Sigmoid colon (tissue), 7 donors: ENCODE measurements around the gene PCYT1A. TPM values are rescaled to one million over a fixed set of nuclear protein-coding genes. Genes with fewer than 3 reads are reported as not detected.
"Not testable (repeated sequence)": the region's sequence is repeated elsewhere in the genome, so short reads cannot be mapped to it uniquely, and the experiment has no call there.

Source experiments
- DNase-seq: peaks from one replicate; pipeline ENCODE4 v3.0.0-alpha.2; 2019
- H3K27ac ChIP-seq, 4 donors: fragments of 200-600 bp; sonication (generic); one replicate each; pipeline ENCODE4 v1.5.1; 2016 to 2019; ENCODE audit warnings: mild to moderate bottlenecking in 1 of 4
- H3K27me3 ChIP-seq, 3 donors: fragments of 200-600 bp; sonication (generic); one replicate each; pipeline ENCODE4 v1.5.1; 2019; ENCODE audit warnings: mild to moderate bottlenecking in 1 of 3
- H3K36me3 ChIP-seq, 4 donors: fragments of 200-600 bp; sonication (generic); one replicate each; pipeline ENCODE4 v1.5.1; 2016 to 2019
- H3K4me1 ChIP-seq, 4 donors: fragments of 200-600 bp; sonication (generic); one replicate each; pipeline ENCODE4 v1.5.1; 2017 to 2019
- H3K4me3 ChIP-seq, 4 donors: fragments of 200-600 bp; sonication (generic); one replicate each; pipeline ENCODE4 v1.5.1; 2017 to 2019; ENCODE audit warnings: mild to moderate bottlenecking in 2 of 4, moderate library complexity in 1 of 4
- H3K9me3 ChIP-seq, 4 donors: fragments of 200-600 bp in 3 of 4; sonication (generic) in 3 of 4; one replicate each; pipeline versions ENCODE4 v1.5.1 to v1.6.1; 2013 to 2019
- CTCF ChIP-seq, 4 experiments: fragments of 450-650 bp in 3 of 4; fragments of 200-600 bp in 1 of 4; IDR thresholded peaks; one replicate each; pipeline ENCODE4 v1.5.1; 2016 to 2019; ENCODE audit warnings: antibody characterized with exemption in 4 of 4, mild to moderate bottlenecking in 3 of 4, moderate library complexity in 2 of 4
- EP300 ChIP-seq, 4 donors: sonication (generic); formaldehyde crosslinking; IDR thresholded peaks; one replicate each; pipeline ENCODE4 v1.6.1; 2017; ENCODE audit warnings: antibody characterized with exemption in 4 of 4
- POLR2A ChIP-seq, 2 donors: fragments of 450-650 bp; IDR thresholded peaks; one replicate each; pipeline ENCODE4 v1.6.1; 2016; ENCODE audit warnings: antibody characterized with exemption in 2 of 2, mild to moderate bottlenecking in 2 of 2, moderate library complexity in 2 of 2
- POLR2AphosphoS5 ChIP-seq, 4 donors: sonication (generic); formaldehyde crosslinking; IDR thresholded peaks; one replicate each; pipeline ENCODE4 v1.6.1; 2017; ENCODE audit warnings: antibody characterized with exemption in 4 of 4
- WGBS, 2 donors: extraction: QIAGEN DNeasy Blood & Tissue Kit; methylation state at CpG; one replicate each; pipeline ENCODE4 v1.1.7; 2013; 5-methylcytosine and 5-hydroxymethylcytosine counted together
- intact Hi-C: fragments of 100-400 bp; cut with DNase I; formaldehyde crosslinking; loops from one replicate; pipeline ENCODE4 v1.15.1; 2023
- polyA plus RNA-seq, 3 donors: library from polyadenylated mRNA; stranded (reverse); fragments of 200-250 nt; gene quantifications; one replicate each; pipeline ENCODE4 v1.2.3, GENCODE V29; 2013
- total RNA-seq, 4 donors: library from RNA; depleted of rRNA; stranded (reverse); fragments of >200 nt; gene quantifications; one replicate each; pipeline ENCODE4 v1.1.0, GENCODE V29; 2016
- donor health status: healthy with polysubstance abuse.
- donor health status: Bipolar disorder and iron deficiency.
- donor health status: healthy.

Gene PCYT1A
- total and polyA plus RNA-seq, 7 donors = 25.8 to 88.6 (median 61.4) TPM

DNA sequence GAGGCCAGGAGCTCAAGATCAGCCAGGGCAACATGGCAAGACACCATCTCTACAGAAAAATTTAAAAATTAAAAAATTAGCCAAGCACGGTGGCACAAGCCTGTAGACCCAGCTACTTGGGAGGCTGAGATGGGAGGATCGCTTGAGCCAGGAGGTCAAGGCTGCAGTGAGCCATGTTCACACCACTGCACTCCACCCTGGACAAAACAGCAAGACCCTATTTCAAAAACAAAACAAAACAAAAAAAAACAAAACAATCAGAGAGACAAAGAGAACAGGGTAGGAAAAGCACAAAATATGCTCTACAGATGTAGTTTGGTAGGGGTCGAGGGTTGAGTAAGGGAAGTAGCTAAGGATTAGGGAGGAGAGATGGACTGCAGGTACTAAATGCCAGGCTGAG lies 27.1 kb upstream of the PCYT1A start:
- Histone ChIP-seq H3K4me3 (no peak overlapping the region), H3K36me3 (peaks cover 0 to 5% (median 0%) of the 10 kb centered on the region in 4 donors), H3K9me3 (no peaks in the 10 kb centered on the region), H3K4me1 (no peaks in the 10 kb centered on the region), H3K27me3 (no peaks in the 10 kb centered on the region), H3K27ac (no peak overlapping the region)
- no peak for TF ChIP-seq EP300 (IDR thresholded peaks at IDR 0.05)
- no peak for TF ChIP-seq CTCF (IDR thresholded peaks at IDR 0.05)
- 94% methylated on average over 3 of the region's 3 CpGs for WGBS, 2 donors
- no peak for DNase-seq
- intact Hi-C loops = loop anchor here (2.0 kb wide), 1 partner anchor 26 kb away; no protein-coding TSS in a partner anchor

DNA sequence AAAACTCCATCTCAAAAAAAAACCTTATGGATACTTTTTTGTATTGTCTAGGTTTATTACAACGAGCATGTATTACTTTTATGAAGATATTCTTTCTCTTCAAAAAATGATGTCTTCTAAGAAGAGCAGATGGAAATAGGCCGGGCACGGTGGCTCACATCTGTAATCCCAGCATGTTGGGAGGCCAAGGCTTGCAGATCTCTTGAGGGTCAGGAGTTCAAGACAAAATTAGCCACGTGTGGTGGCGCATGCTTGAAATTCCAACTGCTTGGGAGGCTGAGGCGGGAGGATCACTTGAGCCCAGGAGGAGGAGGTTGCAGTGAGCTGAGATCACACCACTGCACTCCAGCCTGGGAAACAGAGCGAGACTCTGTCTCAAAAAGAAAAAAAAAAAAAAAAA lies 26.6 kb upstream of the PCYT1A start:
- intact Hi-C loops = loop anchor here (2.0 kb wide), 1 partner anchor 25 kb away; no protein-coding TSS in a partner anchor

GRCh38 chr3:196302960-196303359 lies 15.4 kb upstream of the PCYT1A start:
- H3K4me1 ChIP-seq, intact Hi-C loops, DNase-seq, H3K27ac ChIP-seq, H3K27me3 ChIP-seq, H3K4me3 ChIP-seq, H3K9me3 ChIP-seq: not testable (repeated sequence)
- H3K36me3 ChIP-seq = peaks cover 0 to 11% (median 0%) of the 10 kb centered on the region in 4 donors
- WGBS, 2 donors = 86 to 92% methylated on average over 8 of the region's 8 CpGs

More for the DNA sequence above, 26.6 kb upstream of the PCYT1A start:
- H3K36me3 ChIP-seq, H3K4me3 ChIP-seq, H3K27ac ChIP-seq, H3K4me1 ChIP-seq, H3K27me3 ChIP-seq, DNase-seq, H3K9me3 ChIP-seq: not testable (repeated sequence)
- WGBS, 2 donors = 90% methylated on average over 7 of the region's 7 CpGs

- H3K9me3 ChIP-seq, H3K4me3 ChIP-seq, H3K4me1 ChIP-seq, H3K27me3 ChIP-seq, DNase-seq, intact Hi-C loops, H3K27ac ChIP-seq: not testable (repeated sequence)
- 81 to 89% methylated on average over 7 of the region's 10 CpGs for WGBS, 2 donors
- peaks cover 0 to 11% (median 0%) of the 10 kb centered on the region in 4 donors for H3K36me3 ChIP-seq
Observed at GRCh38 chr3:196302551-196302950, 15.0 kb upstream of the PCYT1A start.

DNA sequence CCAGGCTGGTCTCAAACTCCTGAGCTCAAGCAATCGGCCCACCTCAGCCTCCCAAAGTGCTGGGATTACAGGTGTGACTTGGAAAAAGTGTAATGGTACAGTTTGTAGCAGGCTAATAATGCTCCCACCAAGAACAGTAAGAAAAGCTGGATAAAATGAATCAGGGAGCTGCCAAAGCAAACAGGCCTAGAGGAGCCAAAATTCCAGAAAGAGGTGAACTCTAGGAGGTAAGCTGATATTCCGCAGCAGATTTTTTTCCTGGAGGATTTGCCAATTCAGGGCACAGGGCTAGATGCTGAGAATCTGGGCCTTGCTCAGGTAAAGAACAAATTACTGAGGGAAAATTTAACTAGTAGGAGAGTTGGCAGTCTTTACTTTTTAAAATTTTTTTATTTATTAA lies 11.0 kb upstream of the PCYT1A start:
- WGBS, 2 donors = 98 to 99% methylated on average over 2 of the region's 2 CpGs
- no peak for TF ChIP-seq EP300 (IDR thresholded peaks at IDR 0.05)
- no peak for TF ChIP-seq POLR2AphosphoS5 (IDR thresholded peaks at IDR 0.05)
- TF ChIP-seq CTCF (IDR thresholded peaks at IDR 0.05) = no peak
- TF ChIP-seq POLR2A (IDR thresholded peaks at IDR 0.05) = no peak
- H3K36me3 ChIP-seq = peaks cover 0 to 8% (median 0%) of the 10 kb centered on the region in 4 donors
- no peaks in the 10 kb centered on the region for H3K9me3 ChIP-seq
- intact Hi-C loops = no loop called here
- no peak overlapping the region for H3K4me3 ChIP-seq
- H3K27ac ChIP-seq = no peak overlapping the region
- DNase-seq = no peak
- no peaks in the 10 kb centered on the region for H3K4me1 ChIP-seq
- no peaks in the 10 kb centered on the region for H3K27me3 ChIP-seq

GRCh38 chr3:196292286-196292923 lies 4.9 kb upstream of the PCYT1A start:
- no peak overlapping the region for H3K27ac ChIP-seq
- no peaks in the 10 kb centered on the region for H3K36me3 ChIP-seq
- no peak overlapping the region for H3K4me3 ChIP-seq
- intact Hi-C loops = no loop called here
- H3K27me3 ChIP-seq = no peaks in the 10 kb centered on the region
- TF ChIP-seq POLR2A (IDR thresholded peaks at IDR 0.05) = no peak
- no peak for TF ChIP-seq EP300 (IDR thresholded peaks at IDR 0.05)
- TF ChIP-seq CTCF (IDR thresholded peaks at IDR 0.05) = no peak
- TF ChIP-seq POLR2AphosphoS5 (IDR thresholded peaks at IDR 0.05) = no peak
- no peak for DNase-seq
- peaks cover 0 to 6% (median 5%) of the 10 kb centered on the region in 4 donors for H3K4me1 ChIP-seq
- WGBS, 2 donors = 80 to 85% methylated on average over 5 of the region's 5 CpGs
- H3K9me3 ChIP-seq = no peaks in the 10 kb centered on the region
